Measurements from ENCODE around the gene MIPEP.

MIPEP gene

DNA sequence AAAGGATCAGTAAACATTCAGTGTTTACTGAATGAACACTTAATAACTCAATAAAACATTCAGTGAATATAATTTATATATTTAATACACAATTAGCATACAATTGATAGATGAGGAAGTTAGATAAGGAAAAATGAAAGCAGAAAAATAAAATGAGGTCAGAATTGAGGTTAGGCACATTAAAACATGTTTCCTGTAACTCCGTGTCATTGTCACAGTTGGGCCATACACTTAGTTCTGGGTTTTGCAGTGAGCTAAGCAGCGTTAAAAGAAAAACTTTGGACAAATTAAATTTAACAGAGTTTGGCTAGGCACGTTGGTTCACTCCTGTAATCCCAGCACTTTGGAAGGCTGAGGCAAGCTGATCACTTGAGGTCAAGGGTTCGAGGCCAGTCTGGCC, 71.4 kb downstream of the MIPEP start:
- Histone ChIP-seq H3K9me3 (ENCODE audit: control insufficient read depth, low read length) (no peaks in the 10 kb centered on the region), H3K36me3 (ENCODE audit: control insufficient read depth, insufficient read depth, low read length) (no peaks in the 10 kb centered on the region), H3K4me1 (ENCODE audit: control insufficient read depth, insufficient read depth, low read length) (no peaks in the 10 kb centered on the region), H3K4me3 (ENCODE audit: insufficient read depth, low read depth, low read length) (no peak overlapping the region), H3K27ac (ENCODE audit: insufficient read depth, low read depth, low read length, poor library complexity, severe bottlenecking) (no peak overlapping the region), H3K27me3 (ENCODE audit: control insufficient read depth, insufficient read depth, low read length, poor library complexity, severe bottlenecking) (no peaks in the 10 kb centered on the region)
- WGBS, 2 experiments = 95% methylated on average over 4 of the region's 4 CpGs

DNA sequence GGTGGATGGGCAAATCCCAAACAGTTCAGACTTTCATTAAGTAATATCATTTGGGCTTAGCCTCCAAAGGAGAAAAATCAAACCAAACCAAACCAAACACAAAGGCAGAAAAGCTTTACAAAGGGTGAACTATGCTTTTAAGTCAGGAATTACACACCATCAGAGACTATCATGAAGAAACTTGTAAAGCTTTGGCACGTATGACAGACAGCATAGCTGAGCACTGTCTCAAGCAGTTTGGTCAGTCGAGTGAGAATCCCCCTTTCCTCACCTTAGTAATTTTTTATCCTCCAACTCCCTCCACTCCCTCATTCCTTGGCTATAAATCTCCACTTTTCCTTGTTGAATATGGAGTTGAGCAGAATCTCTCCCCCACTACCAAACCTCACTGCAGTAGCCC, 72.1 kb downstream of the MIPEP start:
- no peak overlapping the region for H3K4me3 ChIP-seq (ENCODE audit: insufficient read depth, low read depth, low read length)
- WGBS, 2 experiments = 96 to 98% methylated on average over 2 of the region's 2 CpGs
- H3K36me3 ChIP-seq (ENCODE audit: control insufficient read depth, insufficient read depth, low read length) = no peaks in the 10 kb centered on the region
- no peak overlapping the region for H3K27ac ChIP-seq (ENCODE audit: insufficient read depth, low read depth, low read length, poor library complexity, severe bottlenecking)
- H3K27me3 ChIP-seq (ENCODE audit: control insufficient read depth, insufficient read depth, low read length, poor library complexity, severe bottlenecking) = no peaks in the 10 kb centered on the region
- H3K9me3 ChIP-seq (ENCODE audit: control insufficient read depth, low read length) = no peaks in the 10 kb centered on the region
- no peaks in the 10 kb centered on the region for H3K4me1 ChIP-seq (ENCODE audit: control insufficient read depth, insufficient read depth, low read length)

GRCh38 chr13:23813635-23814034, 75.6 kb downstream of the MIPEP start:
- H3K27ac ChIP-seq (ENCODE audit: insufficient read depth, low read depth, low read length, poor library complexity, severe bottlenecking) = no peak overlapping the region
- 94% methylated on average over 3 of the region's 3 CpGs for WGBS, 2 experiments
- no peaks in the 10 kb centered on the region for H3K9me3 ChIP-seq (ENCODE audit: control insufficient read depth, low read length)
- no peaks in the 10 kb centered on the region for H3K27me3 ChIP-seq (ENCODE audit: control insufficient read depth, insufficient read depth, low read length, poor library complexity, severe bottlenecking)
- no peak overlapping the region for H3K4me3 ChIP-seq (ENCODE audit: insufficient read depth, low read depth, low read length)
- peaks cover 6% of the 10 kb centered on the region for H3K4me1 ChIP-seq (ENCODE audit: control insufficient read depth, insufficient read depth, low read length)
- no peaks in the 10 kb centered on the region for H3K36me3 ChIP-seq (ENCODE audit: control insufficient read depth, insufficient read depth, low read length)

DNA sequence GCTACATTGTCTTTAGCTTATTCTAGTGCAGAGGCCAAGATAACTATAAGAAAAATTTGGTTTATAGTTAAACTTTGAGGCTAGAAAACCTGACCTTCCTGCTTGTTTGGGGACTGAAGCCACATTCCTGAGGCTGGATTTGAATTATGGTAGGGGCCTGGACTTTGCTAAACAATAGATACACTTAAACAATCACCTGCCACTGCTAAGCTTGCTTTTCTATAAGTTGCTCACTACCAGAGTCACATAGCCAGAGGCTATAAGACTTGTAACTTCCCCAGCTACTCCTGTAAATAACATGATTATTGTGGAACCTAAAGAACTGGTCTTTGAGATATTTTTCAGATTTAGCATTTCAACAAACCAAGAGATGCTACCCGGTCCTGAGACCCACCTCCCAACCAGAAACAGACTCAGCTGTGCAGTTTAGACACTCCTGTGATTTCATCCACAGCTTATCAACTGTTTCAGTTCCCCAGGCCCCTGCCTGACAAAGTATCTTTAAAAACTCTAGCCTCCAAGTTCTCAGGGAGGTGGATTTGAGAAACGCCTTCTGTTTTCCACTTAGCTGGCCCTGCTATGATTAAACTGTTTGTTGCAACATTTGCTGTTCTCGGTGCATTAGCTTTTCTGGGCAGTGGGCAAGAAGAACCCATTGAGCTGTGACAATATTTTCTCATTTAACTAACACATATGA, 77.7 kb downstream of the MIPEP start:
- H3K27me3 ChIP-seq (ENCODE audit: control insufficient read depth, insufficient read depth, low read length, poor library complexity, severe bottlenecking) = no peaks in the 10 kb centered on the region
- H3K4me1 ChIP-seq (ENCODE audit: control insufficient read depth, insufficient read depth, low read length) = peaks cover 6% of the 10 kb centered on the region
- no peak overlapping the region for H3K27ac ChIP-seq (ENCODE audit: insufficient read depth, low read depth, low read length, poor library complexity, severe bottlenecking)
- WGBS, 2 experiments = 89 to 92% methylated on average over 3 of the region's 3 CpGs
- H3K36me3 ChIP-seq (ENCODE audit: control insufficient read depth, insufficient read depth, low read length) = no peaks in the 10 kb centered on the region
- H3K9me3 ChIP-seq (ENCODE audit: control insufficient read depth, low read length) = no peaks in the 10 kb centered on the region
- H3K4me3 ChIP-seq (ENCODE audit: insufficient read depth, low read depth, low read length) = no peak overlapping the region

DNA sequence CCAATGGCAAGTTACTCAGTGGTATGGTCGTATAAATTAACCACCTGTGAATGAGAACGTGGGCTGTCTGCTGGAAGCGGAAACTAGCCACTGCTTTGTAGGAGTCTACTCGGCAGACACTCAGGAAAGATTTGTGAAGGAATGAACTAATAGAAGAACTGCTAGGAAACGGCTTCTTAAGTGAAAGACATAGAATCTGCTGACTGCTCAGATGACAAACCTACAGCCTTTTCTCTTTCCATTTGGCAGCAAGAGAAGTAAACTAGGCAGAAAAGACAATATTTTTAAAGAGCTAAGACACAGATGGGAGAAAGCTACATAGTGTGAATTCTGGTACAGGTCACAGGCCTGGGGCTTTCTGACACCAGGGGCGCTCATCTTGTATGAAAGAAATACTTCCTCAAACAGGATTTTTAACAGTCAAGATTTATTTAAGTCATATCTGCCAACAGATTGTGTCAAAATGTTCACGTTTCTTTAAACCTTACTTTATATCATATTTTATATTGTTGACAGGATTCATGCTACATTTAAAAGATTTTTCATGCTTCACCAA, 78.4 kb downstream of the MIPEP start:
- Histone ChIP-seq H3K4me3 (ENCODE audit: insufficient read depth, low read depth, low read length) (no peak overlapping the region), H3K36me3 (ENCODE audit: control insufficient read depth, insufficient read depth, low read length) (no peaks in the 10 kb centered on the region), H3K27me3 (ENCODE audit: control insufficient read depth, insufficient read depth, low read length, poor library complexity, severe bottlenecking) (no peaks in the 10 kb centered on the region), H3K27ac (ENCODE audit: insufficient read depth, low read depth, low read length, poor library complexity, severe bottlenecking) (no peak overlapping the region), H3K4me1 (ENCODE audit: control insufficient read depth, insufficient read depth, low read length) (peaks cover 6% of the 10 kb centered on the region), H3K9me3 (ENCODE audit: control insufficient read depth, low read length) (no peaks in the 10 kb centered on the region)
- 79 to 83% methylated on average over 6 of the region's 7 CpGs for WGBS, 2 experiments

- H3K9me3 ChIP-seq (ENCODE audit: control insufficient read depth, low read length) = no peaks in the 10 kb centered on the region
- no peaks in the 10 kb centered on the region for H3K27me3 ChIP-seq (ENCODE audit: control insufficient read depth, insufficient read depth, low read length, poor library complexity, severe bottlenecking)
- H3K4me3 ChIP-seq (ENCODE audit: insufficient read depth, low read depth, low read length) = no peak overlapping the region
- WGBS, 2 experiments = 100% methylated on average over 1 of the region's 1 CpG; no CpG with 5 or more reads in 1 of the 2 experiments
- H3K27ac ChIP-seq (ENCODE audit: insufficient read depth, low read depth, low read length, poor library complexity, severe bottlenecking) = no peak overlapping the region
- H3K36me3 ChIP-seq (ENCODE audit: control insufficient read depth, insufficient read depth, low read length) = no peaks in the 10 kb centered on the region
- H3K4me1 ChIP-seq (ENCODE audit: control insufficient read depth, insufficient read depth, low read length) = peaks cover 6% of the 10 kb centered on the region
Measured at GRCh38 chr13:23808803-23809202, 80.4 kb downstream of the MIPEP start.

- Histone ChIP-seq H3K27ac (ENCODE audit: insufficient read depth, low read depth, low read length, poor library complexity, severe bottlenecking) (no peak overlapping the region), H3K36me3 (ENCODE audit: control insufficient read depth, insufficient read depth, low read length) (no peaks in the 10 kb centered on the region), H3K4me1 (ENCODE audit: control insufficient read depth, insufficient read depth, low read length) (peaks cover 6% of the 10 kb centered on the region), H3K9me3 (ENCODE audit: control insufficient read depth, low read length) (no peaks in the 10 kb centered on the region), H3K4me3 (ENCODE audit: insufficient read depth, low read depth, low read length) (no peak overlapping the region), H3K27me3 (ENCODE audit: control insufficient read depth, insufficient read depth, low read length, poor library complexity, severe bottlenecking) (no peaks in the 10 kb centered on the region)
- WGBS, 2 experiments = 69 to 71% methylated on average over 4 of the region's 4 CpGs
Measured at GRCh38 chr13:23806874-23807526, 82.2 kb downstream of the MIPEP start.

- Histone ChIP-seq H3K27me3 (ENCODE audit: control insufficient read depth, insufficient read depth, low read length, poor library complexity, severe bottlenecking) (no peaks in the 10 kb centered on the region), H3K4me3 (ENCODE audit: insufficient read depth, low read depth, low read length) (no peak overlapping the region), H3K27ac (ENCODE audit: insufficient read depth, low read depth, low read length, poor library complexity, severe bottlenecking) (no peak overlapping the region), H3K36me3 (ENCODE audit: control insufficient read depth, insufficient read depth, low read length) (no peaks in the 10 kb centered on the region), H3K4me1 (ENCODE audit: control insufficient read depth, insufficient read depth, low read length) (no peaks in the 10 kb centered on the region), H3K9me3 (ENCODE audit: control insufficient read depth, low read length) (no peaks in the 10 kb centered on the region)
- WGBS, 2 experiments = 96 to 100% methylated on average over 1 of the region's 1 CpG
Measured at GRCh38 chr13:23805821-23806220, 83.4 kb downstream of the MIPEP start.

DNA sequence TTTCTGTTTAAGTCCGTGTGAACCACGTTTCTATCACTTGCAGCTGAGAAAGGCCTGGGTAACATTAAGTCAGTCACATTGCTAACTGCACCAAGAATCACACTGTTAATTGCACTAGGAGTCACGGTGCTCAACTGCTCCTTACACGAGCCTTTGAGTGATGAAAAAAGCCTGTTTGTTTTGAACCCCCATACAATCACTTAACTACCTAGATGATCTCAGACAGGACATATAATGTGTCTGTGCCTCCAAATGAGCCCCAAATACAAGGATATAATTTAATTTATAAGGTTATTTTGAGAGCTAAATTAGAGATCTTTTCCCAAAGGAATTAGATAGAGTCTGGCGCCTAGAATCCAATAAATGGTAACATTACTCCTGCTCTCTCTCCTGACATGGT, 84.1 kb downstream of the MIPEP start:
- H3K4me1 ChIP-seq (ENCODE audit: control insufficient read depth, insufficient read depth, low read length) = no peaks in the 10 kb centered on the region
- no peaks in the 10 kb centered on the region for H3K9me3 ChIP-seq (ENCODE audit: control insufficient read depth, low read length)
- 90 to 92% methylated on average over 4 to 5 of the region's 5 CpGs for WGBS, 2 experiments
- no peak overlapping the region for H3K4me3 ChIP-seq (ENCODE audit: insufficient read depth, low read depth, low read length)
- H3K36me3 ChIP-seq (ENCODE audit: control insufficient read depth, insufficient read depth, low read length) = no peaks in the 10 kb centered on the region
- H3K27me3 ChIP-seq (ENCODE audit: control insufficient read depth, insufficient read depth, low read length, poor library complexity, severe bottlenecking) = no peaks in the 10 kb centered on the region
- no peak overlapping the region for H3K27ac ChIP-seq (ENCODE audit: insufficient read depth, low read depth, low read length, poor library complexity, severe bottlenecking)

- Histone ChIP-seq H3K36me3 (ENCODE audit: control insufficient read depth, insufficient read depth, low read length) (no peaks in the 10 kb centered on the region), H3K27me3 (ENCODE audit: control insufficient read depth, insufficient read depth, low read length, poor library complexity, severe bottlenecking) (no peaks in the 10 kb centered on the region), H3K27ac (ENCODE audit: insufficient read depth, low read depth, low read length, poor library complexity, severe bottlenecking) (no peak overlapping the region), H3K4me3 (ENCODE audit: insufficient read depth, low read depth, low read length) (no peak overlapping the region), H3K4me1 (ENCODE audit: control insufficient read depth, insufficient read depth, low read length) (no peaks in the 10 kb centered on the region), H3K9me3 (ENCODE audit: control insufficient read depth, low read length) (no peaks in the 10 kb centered on the region)
- WGBS, 2 experiments = 100% methylated on average over 1 of the region's 1 CpG
Measured at GRCh38 chr13:23804166-23804565, 85.0 kb downstream of the MIPEP start.
